Left ventricle myocardium superior (tissue), 1 donor: ENCODE data around the gene ORC2. TPM values are rescaled to one million over a fixed set of nuclear protein-coding genes. Genes with fewer than 3 reads are reported as not detected.
"Not testable (repeated sequence)": the region's sequence is repeated elsewhere in the genome, so short reads cannot be mapped to it uniquely, and the experiment has no call there.

Experiments used
- ATAC-seq: fragments of 200-7000 bp; cut with Tn5 transposase; one replicate; pipeline ENCODE4 v1.9.1; 2020; ENCODE audit warnings: mild to moderate bottlenecking, moderate library complexity
- DNase-seq: peaks from one replicate; pipeline ENCODE4 v3.0.0-alpha.2; 2020
- intact Hi-C: fragments of 100-400 bp; cut with micrococcal nuclease; formaldehyde crosslinking; loops from one replicate; pipeline ENCODE4 v1.11.0; 2022
- total RNA-seq: library from RNA; stranded (reverse); fragmentation: NEBNext Ultra II Directional; extraction: Animal tissue kit (Norgen Biotek cat#: 25700); gene quantifications from one replicate; pipeline ENCODE4 v1.2.1, GENCODE V29; 2021
- donor health status: DM: no; HTN: yes; CAD: no; lungs with severe emphysema.

Gene ORC2
- total RNA-seq, 1 donor from 2014 or later: 26.1 TPM

DNA sequence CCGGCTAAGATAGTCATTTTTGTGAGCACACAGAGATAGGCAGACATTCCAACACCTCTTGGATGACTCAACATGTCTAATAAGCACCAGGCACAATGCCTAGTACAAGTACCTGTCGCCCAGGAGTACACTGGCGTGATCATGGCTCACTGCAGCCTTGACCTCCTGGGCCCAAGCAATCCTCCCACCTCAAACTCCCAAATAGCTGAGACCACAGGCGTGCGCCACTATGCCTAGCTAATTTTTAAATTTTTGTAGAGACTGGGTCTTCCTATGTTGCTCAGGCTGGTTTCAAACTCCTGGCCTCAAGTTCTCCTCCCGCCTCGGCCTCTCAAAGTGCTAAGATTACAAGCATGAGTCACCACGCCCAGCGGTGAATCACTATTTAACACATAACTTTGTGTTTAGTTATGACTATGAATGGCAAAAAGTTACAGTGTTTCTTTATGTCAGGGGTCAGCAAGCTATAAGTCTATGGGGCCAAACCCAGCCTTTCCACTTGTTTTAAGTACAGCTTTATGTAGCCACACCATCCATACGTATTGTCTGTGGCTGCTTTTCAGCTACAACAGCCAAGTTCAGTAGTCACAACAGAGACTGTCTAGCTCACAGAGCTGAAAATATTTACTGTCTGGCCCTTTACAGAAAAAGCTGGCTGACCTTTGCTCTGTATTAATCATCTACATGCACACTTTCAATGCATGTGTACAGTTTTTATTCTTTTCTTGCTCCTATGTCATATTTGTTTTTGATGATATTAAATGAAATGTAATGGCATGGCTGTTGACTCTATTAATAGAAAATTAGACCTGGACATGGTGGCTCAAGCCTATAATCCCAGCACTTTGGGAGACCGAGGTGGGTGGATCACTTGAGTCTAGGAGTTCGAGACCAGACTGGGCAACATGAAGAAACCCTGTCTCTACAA lies 18.7 kb downstream of the ORC2 start:
- DNase-seq (no peak), ATAC-seq (peak; percentile 34)
- intact Hi-C loops: no loop called here

DNA sequence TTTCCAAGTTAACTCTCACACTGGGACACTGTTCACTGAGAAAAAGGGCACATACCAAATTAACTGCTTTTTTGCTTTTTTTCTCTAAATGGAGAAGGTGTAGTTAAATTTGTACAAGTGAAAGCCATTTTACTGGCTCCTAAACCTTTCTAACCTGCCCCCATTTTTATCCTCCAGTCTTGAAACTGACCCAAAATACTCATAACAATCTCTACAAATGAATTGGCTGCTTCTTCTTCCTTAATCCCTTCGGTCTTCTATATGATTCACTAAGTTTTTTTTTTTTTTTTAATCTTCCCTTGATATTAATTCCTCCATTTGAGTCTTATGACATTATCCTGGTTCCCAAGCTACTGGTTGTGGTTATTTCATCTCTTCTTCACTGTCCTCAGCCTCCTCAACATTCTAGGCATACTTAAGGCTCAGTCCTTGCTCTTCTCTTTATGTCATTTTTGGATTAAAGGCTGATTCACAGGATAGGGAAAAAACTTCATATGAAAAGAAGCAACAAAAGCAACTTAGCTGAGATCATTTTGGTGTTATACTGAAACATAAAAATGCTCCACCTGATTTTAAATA lies 19.8 kb downstream of the ORC2 start:
- intact Hi-C loops: no loop called here
- no peak for DNase-seq
- ATAC-seq: no peak

DNA sequence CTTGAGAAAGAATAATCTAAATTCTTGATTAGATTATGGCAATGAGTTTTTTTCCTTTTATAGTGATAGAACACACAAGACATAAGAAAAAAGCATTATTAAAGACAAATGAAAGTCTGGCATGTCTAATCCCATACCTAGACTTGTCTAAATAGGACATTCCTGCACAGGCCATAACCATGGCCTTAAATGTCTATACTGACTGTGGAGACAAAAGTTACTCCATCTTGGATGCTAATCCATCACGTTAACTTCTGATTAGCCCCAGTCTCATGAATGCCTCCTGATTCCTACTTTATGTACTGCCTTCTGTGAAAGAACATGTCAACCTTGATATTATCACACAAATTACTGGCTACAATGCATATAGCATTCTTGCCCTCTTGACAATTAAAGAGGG lies 23.6 kb downstream of the ORC2 start:
- ATAC-seq: no peak
- intact Hi-C loops: no loop called here
- DNase-seq: no peak

DNA sequence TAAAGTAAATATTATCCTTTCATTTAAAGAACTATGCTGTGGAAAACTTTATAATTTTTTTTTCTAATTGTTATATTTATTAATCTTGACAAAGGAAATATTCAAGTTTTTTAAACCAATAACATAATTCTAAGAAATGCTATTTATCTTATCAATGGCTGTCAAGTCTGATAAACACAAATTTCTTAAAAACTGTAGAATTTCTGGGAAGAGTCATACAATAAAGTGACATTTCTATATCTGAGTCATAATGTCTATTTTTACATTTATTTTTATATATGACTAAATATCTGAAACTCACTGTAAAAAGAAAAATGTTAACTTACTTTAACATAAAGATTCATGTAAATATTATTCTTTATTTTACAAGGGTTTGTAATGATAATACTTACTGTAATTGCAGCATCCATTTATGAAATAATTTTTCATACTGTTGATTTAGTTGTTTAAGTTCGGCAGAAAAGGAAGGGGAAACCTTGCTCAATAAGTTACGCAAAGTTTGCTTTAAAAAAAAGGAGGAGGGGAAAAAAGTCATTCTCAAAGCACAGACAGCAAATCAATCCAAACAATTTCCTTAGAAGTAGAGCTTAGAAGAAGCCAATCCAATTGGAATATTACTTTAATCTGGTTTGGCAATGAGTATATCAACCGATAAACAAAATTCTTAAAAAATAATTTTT lies 32.4 kb downstream of the ORC2 start:
- ATAC-seq (no peak), DNase-seq (no peak)
- intact Hi-C loops: no loop called here

DNA sequence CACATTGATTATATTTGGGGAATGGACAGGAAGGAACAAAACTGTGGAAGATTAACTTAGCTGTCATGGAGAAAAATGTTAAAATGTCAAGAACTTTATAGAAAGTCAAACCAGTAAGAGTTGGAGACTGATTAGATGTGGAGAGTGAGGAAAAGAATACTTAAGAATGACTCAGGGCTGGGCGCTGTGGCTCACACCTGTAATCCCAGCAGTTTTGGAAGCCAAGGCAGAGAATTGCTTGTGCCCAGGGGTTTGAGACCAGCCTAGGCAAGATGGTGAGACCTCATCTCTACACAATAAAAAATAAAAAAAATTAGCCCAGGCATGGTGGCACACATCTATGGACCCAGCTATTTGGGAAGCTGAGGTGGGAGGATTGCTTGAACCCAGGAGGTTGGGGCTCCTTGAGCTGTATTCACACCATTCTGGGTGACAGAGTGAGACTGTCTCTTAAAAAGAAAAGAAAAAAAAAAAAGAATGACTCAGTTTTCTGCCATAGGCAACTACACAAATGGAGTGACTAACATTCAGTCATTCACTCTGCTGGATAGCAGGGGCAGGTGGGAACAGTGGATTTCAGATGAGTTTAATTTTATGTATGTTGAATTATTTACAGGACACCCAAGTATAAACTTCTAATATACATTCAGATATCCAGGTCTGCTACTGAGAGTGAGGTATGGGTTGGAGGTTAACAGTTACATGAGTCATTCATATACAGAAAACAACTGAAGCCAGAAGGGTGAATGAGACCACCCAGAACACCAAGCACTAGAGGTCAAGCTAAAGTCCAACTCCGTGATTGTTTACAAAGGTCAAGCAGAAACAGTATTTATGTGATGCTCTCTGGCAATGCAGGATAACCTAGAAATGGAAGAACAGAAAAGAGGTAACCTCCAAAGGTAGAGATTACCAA lies 33.9 kb downstream of the ORC2 start:
- intact Hi-C loops: no loop called here
- ATAC-seq: no peak

DNA sequence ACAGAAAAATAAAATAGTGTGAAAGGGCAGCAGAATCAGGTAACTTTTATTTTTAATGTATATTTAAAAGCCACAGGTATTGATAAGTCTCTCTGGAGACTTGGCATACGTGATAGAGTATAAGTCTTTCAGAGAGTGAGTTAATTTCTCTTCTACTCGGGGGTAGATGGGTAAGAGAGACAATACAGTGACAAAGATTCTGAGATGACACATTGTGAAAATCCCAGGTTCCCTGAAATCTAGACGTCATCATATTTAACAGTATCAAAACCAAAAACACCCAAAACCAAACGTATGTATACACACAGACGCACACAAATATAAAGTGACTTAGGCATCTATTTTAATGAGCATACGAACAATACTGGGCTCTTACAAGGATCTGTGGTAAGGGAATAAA lies 41.0 kb downstream of the ORC2 start:
- intact Hi-C loops: no loop called here
- DNase-seq: no peak
- ATAC-seq: no peak

More for the DNA sequence above, 33.9 kb downstream of the ORC2 start:
- no peak for DNase-seq

DNA sequence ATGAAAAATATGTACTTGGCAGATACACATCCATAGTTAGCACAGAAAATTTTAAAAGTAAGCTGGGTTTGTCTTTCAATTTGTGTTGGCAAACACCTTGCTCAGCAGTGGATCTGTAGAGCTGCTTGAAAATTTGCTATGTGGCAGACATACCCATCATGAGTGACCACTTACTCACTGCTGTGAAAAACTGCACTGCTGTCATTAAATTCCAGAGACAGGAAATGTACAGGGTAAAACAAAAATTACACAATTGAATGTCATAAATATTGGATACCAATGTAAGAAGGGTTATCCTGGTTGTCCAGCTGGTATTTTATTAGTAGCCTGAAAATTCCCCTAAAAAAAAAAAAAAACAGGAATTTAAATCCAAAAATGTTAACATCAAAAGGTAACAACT lies 49.8 kb downstream of the ORC2 start:
- intact Hi-C loops: no loop called here
- DNase-seq (no peak), ATAC-seq (no peak)

DNA sequence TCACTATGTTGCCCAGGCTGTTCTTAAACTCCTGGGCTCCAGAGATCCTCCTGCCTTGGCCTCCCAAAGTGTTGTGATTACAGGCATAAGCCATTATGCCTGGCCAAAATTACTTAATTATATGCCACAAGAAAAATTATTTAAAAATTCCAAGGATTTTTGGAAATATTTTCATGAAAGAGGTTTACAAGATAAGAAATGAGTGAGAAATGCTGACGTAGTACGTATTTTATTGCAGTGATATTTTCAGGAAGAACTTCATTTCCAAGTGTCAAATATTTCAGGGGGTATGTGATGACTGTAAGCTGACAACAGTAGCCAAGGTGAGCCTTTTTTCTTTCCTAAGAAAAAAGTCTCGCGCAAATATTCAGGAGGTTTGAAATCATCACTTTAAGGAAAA lies 53.5 kb downstream of the ORC2 start:
- intact Hi-C loops: loop anchor here (5.0 to 10.0 kb wide), 2 partner anchors 155 to 267 kb away; no protein-coding TSS in a partner anchor
- DNase-seq (no peak), ATAC-seq (no peak)

DNA sequence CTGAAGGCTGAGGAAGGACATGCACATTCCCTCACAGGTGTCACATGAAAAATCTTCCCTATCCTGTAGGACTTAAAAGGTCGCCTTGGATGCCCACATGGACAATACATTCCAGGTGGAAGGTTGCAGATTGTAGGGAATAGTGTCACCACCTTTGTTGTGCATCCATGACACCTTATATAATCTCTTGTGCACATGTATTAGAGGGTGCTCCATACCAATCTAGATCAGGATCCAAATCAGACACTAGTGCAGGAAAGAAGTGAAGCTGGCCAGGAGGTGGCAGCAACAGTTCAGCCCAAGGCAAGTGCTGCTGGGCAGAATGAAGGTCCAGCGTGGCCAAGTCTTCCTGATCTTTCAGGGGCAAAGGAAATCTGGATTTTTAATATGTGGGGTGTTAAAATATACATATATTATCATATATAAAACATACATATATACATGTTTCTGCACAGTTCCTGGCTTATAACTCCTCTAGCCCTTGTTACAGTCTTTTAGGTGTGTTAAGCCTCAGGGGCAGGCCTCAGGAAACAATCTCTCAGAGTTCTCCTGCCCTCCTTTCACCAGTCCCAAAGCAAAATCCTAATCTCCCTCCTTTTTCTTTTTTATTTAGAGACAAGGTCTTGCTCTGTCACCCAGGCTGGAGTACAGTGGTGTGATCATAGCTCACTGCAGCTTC lies 57.7 kb downstream of the ORC2 start:
- intact Hi-C loops: loop anchor here (5.0 to 10.0 kb wide), 2 partner anchors 159 to 272 kb away; no protein-coding TSS in a partner anchor
- ATAC-seq: peak; percentile 80

DNA sequence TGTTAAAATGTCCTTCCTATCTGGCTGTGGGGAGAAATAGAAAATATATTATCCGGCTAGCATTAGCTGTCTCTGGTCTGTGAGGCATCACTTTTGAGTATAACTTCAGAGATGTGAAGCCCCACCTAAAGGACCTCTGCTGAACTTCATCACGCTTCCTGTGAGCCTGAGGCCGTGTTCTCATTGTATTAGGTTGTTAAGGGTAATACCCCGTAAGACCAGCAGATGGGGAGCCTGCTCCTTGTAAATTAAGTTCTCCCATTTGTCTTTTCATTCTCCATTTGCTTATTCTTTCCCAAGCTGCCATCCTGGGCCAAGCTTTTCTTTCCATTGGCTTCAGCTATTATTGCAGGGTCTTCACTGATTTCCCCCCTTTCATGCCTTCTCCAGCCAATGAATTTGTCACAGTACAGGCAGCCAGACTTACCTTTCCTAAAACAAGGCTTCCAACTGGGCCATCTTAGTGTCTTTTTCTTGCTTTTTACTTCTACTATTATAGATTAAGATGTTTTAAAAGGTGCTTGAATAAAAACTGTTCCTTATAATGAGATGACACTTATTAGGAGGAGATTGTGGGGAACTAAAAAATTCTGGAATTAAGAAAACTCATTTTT lies 61.9 kb downstream of the ORC2 start:
- no peak for DNase-seq
- peak; percentile 78 for ATAC-seq
- intact Hi-C loops: loop anchor here (10.0 kb wide), 1 partner anchor 163 kb away; no protein-coding TSS in a partner anchor

More for the DNA sequence above, 57.7 kb downstream of the ORC2 start:
- DNase-seq: peak; percentile 77

DNA sequence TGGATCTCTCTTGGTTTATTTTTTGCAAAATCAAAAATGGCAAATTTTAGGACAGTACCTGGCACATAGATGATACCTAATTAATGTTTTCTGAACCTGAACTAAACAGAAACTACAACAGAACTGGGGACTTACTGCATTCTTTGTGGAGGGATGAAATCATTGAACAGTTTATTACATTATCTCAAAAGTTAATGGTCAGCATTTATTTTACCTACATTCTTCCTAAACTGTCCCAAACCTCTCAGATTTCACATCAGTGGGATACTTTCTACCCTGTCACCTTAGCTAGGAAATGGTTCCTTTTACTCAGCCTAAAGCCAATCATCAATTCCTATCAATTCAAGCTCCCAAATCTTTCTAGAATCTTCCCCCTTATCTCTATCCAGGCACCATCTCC lies 64.0 kb downstream of the ORC2 start:
- intact Hi-C loops: no loop called here
- DNase-seq (no peak), ATAC-seq (no peak)

DNA sequence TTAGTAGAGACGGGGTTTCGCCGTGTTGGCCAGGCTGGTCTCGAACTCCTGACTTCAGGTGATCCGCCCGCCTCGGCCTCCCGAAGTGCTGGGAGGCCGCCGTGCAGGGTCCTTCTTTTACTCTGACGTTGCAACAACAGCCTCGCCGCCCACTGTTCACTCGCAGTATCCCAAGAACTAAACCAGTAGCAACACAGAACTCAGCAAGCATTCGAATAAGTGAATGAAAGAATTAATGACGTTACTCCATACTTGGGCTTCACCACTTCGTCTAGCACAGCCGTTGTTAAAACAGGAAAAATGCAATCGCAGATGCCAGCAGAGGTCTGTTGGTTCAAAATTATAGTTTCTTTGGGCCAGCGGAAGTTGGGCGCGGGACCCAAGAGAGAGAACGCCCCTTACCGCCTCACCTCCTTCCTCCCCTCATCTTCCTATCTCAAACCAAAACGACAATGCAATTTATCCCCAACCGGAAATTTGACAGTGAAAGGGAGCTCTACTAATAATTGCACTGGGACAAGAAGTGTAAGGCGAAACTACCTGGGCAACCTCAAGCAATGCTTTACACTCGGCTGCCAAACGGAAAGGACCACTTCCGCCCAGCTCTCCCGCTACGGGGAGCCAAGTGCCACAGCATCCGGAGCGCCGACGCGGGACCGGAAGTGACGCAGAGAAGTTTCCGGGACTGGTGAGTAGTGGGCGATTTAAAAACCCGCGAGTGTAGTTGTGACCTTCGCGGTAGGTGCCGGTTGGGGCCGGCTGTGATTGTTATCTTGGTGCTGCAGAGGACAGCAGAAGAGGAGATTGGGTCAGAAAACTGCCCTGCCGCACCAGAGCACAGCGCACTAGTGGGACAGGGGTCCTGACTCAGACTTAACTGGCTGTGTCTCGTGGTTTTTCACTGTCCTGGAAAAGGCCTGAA lies 74.5 kb downstream of the ORC2 start, which contains the start of the genes NIF3L1 and PPIL3:
NIF3L1 (plus strand) TSS at position 668 of the 922 bp plus-strand sequence. CDS start 2,573 bp downstream, outside the sequence.
PPIL3 (minus strand) TSS at position 374 of the 922 bp plus-strand sequence. CDS start 1,462 bp downstream, outside the sequence.
- peak; percentile 98 for ATAC-seq
- DNase-seq: peak; percentile 97
- intact Hi-C loops: no loop called here

DNA sequence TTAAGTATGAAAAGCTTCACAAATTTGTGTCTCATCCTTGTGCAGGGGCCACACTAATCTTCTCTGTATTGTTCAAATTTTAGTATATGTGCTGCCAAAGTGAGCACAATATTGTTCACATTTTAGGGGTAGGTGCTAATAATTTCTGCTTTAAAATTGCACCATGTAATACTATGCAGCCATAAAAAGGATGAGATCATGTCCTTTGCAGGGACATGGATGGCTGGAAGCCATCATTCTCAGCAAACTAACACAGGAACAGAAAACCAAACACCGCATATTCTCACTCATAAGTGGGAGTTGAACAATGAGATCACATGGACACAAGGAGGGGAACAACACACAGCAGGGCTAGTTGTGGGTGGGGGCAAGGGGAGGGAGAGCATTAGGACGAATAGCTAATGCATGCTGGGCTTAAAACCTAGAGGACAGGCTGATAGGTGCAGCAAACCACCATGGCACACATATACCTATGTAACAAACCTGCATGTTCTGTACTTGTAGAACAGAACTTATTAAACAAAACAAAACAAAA lies 81.7 kb downstream of the ORC2 start:
- intact Hi-C loops, DNase-seq, ATAC-seq: not testable (repeated sequence)

DNA sequence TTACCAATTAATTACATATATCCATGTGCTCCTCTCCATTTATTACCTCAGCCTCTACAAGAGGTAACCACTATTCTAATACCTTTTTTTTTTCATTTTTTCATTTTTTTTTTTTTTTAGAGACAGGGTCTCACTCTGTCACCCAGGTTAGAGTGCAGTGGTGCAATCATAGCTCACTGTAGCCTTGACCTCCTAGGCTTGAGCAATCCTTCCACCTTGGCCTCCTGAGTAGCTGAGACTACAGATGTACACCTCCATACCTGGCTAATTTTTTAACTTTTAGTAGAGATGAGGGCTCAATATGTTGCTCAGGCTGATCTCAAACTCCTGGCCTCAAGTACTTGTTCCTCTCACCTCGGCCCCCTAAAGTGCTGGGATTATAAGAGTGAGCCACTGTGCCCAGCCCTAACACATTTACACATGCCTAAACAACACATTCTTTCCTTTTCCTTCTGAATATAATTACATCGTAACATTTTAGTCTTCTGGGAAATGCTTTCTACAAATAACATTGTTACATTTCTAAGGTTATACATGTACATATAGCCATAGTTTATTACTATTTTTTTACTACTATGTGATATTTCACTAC lies 85.1 kb downstream of the ORC2 start:
- ATAC-seq: no peak
- DNase-seq: no peak
- intact Hi-C loops: no loop called here

DNA sequence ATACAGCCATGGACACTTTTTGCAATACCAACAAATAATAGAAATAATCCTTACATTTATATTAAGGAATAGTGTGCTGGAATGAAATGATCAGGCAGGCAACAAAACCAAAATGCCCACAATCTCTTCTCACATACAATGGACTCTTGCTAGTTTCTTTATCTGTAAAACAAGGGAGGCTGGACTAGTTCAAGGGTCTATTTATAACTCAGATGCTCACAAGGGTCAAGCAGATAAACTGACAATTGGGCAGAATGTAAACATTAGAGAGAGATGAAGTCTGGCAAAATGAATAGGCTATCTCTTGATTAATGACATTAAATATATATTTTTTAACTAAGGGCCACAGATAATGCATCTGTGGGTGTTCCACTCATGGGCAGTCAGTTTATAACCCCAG lies 86.0 kb downstream of the ORC2 start:
- DNase-seq: no peak
- ATAC-seq: peak; percentile 76
- intact Hi-C loops: no loop called here

DNA sequence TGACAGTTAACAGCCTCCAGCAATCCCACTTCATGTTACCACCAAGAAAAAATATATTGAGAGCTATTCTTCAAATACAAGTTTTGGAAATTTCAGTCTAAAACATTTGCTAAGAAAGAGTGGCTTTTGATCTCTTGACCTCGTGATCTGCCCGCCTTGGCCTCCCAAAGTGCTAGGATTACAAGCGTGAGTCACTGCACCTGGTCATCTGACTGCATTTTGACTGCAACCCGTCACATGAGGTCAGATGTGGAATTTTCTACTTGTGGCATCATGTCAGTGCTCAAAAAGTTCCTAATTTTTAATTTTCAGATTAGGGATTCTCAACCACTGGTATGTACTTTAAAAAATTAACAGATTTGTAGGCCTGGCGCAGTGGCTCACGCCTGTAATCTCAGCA lies 89.9 kb downstream of the ORC2 start:
- intact Hi-C loops: no loop called here
- DNase-seq (no peak), ATAC-seq (no peak)
